Natural killer cell (primary cell): Measurements from ENCODE around the gene PXDN. TPM values are rescaled to one million over a fixed set of nuclear protein-coding genes. Genes with fewer than 3 reads are reported as not detected.

Source experiments
- ATAC-seq, 3 donors: fragments of 150-1000 bp in 2 of 3; fragments of 200-7000 bp in 1 of 3; cut with Tn5 transposase; 1 replicate in 1 of 3; 2 replicates in 2 of 3; pipeline ENCODE4 v1.10.0; 2021; ENCODE audit warnings: mild to moderate bottlenecking in 2 of 3, moderate library complexity in 2 of 3
- DNase-seq, 2 donors: peaks; one replicate each; pipeline versions ENCODE4 v3.0.0 to v3.0.0-alpha.2; 2013 to 2021; ENCODE audit warnings: mixed read lengths in 1 of 2
- H3K27ac ChIP-seq: one replicate; pipeline ENCODE4 v1.5.1; 2013; ENCODE audit warnings: mild to moderate bottlenecking, low read length
- H3K27me3 ChIP-seq: one replicate; pipeline ENCODE4 v1.6.1; 2013; ENCODE audit warnings: low read length; ENCODE audit not compliant: control insufficient read depth, insufficient read depth
- H3K36me3 ChIP-seq: one replicate; pipeline ENCODE4 v1.6.1; 2013; ENCODE audit warnings: low read length; ENCODE audit not compliant: control insufficient read depth, insufficient read depth
- H3K4me1 ChIP-seq: one replicate; pipeline ENCODE4 v1.6.1; 2013; ENCODE audit warnings: low read length; ENCODE audit not compliant: control insufficient read depth, insufficient read depth
- H3K4me3 ChIP-seq: one replicate; pipeline ENCODE4 v1.5.1; 2013; ENCODE audit warnings: low read length
- H3K9me3 ChIP-seq: one replicate; pipeline ENCODE4 v1.6.1; 2013; ENCODE audit warnings: low read length; ENCODE audit not compliant: control insufficient read depth, insufficient read depth
- H3K27ac Mint-ChIP-seq, 2 donors: one replicate each; pipeline ENCODE4 v1.8.0; 2022; ENCODE audit warnings: mild to moderate bottlenecking in 2 of 2, mixed read lengths in 2 of 2, moderate library complexity in 1 of 2
- H3K27me3 Mint-ChIP-seq, 2 donors: one replicate each; pipeline ENCODE4 v1.8.0; 2022; ENCODE audit warnings: low read depth in 2 of 2, mixed read lengths in 2 of 2
- H3K36me3 Mint-ChIP-seq: one replicate; pipeline ENCODE4 v1.8.0; 2022; ENCODE audit warnings: mixed read lengths
- H3K4me1 Mint-ChIP-seq, 2 donors: one replicate each; pipeline ENCODE4 v1.8.0; 2022; ENCODE audit warnings: mixed read lengths in 2 of 2
- H3K4me3 Mint-ChIP-seq: one replicate; pipeline ENCODE4 v1.8.0; 2022; ENCODE audit warnings: mild to moderate bottlenecking, moderate library complexity, mixed read lengths
- H3K9me3 Mint-ChIP-seq, 2 donors: one replicate each; pipeline ENCODE4 v1.8.0; 2022; ENCODE audit warnings: mixed read lengths in 2 of 2
- WGBS: methylation state at CpG from one replicate; pipeline ENCODE4 v1.1.7; 2013; ENCODE audit warnings: missing lambda C conversion rate; ENCODE audit not compliant: insufficient coverage; 5-methylcytosine and 5-hydroxymethylcytosine counted together
- intact Hi-C: fragments of 100-400 bp; cut with micrococcal nuclease; formaldehyde crosslinking; loops from one replicate; pipeline ENCODE4 v1.14.2; 2022
- total RNA-seq, 4 donors: library from RNA; stranded (reverse); fragments of 120-200 nt in 1 of 4; gene quantifications; one replicate each; pipeline versions ENCODE4 v1.2.3 to v1.2.4, GENCODE V29; 2013 to 2022
- TF ChIP-seq, protein P1 (sequence below): fragments of 200-600 bp; IDR thresholded peaks from one replicate; pipeline ENCODE4 v1.8.0; 2022; ENCODE audit warnings: antibody characterized with exemption

The PXDN gene
- total RNA-seq, 3 donors from 2014 or later (not counting 1 experiment from before 2014, with no cell fraction given): 2.1 to 3.7 (median 2.5) TPM

DNA sequence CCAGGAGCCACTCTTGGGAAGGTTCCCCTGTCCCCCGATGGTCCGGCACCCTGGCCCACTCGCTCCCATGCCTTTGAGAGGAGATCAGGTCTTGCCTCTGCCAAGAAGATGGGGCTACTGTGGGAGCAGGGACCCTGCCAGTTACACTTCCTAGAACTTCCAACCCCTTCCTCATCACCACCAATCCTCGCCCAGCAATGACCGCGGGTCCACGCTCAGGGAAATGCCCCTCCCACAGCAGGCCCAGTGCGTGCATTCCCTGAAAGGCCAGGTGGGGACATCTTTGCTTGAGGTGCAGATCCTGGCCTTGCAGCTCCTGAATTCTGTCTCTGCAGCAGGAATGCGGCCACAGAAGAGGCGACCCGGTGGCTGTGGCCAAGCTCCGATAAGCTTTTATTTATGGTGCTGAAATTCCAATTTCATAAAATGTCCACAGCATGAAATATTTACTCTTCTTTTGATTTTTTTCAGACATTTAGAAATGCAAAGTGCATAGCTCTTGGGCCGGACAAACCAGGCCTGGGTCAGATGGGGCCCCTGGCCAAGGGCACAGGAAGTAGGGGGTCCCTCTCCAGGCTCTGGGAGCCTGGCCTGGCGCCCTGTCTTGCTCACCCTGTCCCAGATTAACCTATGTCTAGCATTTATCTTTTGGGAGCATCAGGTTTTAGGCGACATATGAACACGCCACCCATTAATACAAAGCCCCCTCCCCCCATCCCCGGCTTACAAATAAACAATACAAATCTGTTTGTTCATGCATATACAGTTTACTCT lies 29.8 kb downstream of the PXDN start:
- Mint-ChIP-seq H3K27me3 (no peaks in the 10 kb centered on the region), H3K36me3 (no peaks in the 10 kb centered on the region), H3K9me3 (peaks cover 2 to 6% of the 10 kb centered on the region in 2 donors), H3K4me3 (no peak overlapping the region), H3K4me1 (no peaks in the 10 kb centered on the region), H3K27ac (no peak overlapping the region)
- intact Hi-C loops: no loop called here
- Histone ChIP-seq H3K9me3 (no peaks in the 10 kb centered on the region), H3K27me3 (no peaks in the 10 kb centered on the region), H3K36me3 (no peaks in the 10 kb centered on the region), H3K4me1 (no peaks in the 10 kb centered on the region), H3K4me3 (no peak overlapping the region), H3K27ac (no peak overlapping the region)
- DNase-seq (no peak), ATAC-seq (no peak)
- WGBS: 94% methylated on average over 17 of the region's 17 CpGs
- TF ChIP-seq, protein P1, sequence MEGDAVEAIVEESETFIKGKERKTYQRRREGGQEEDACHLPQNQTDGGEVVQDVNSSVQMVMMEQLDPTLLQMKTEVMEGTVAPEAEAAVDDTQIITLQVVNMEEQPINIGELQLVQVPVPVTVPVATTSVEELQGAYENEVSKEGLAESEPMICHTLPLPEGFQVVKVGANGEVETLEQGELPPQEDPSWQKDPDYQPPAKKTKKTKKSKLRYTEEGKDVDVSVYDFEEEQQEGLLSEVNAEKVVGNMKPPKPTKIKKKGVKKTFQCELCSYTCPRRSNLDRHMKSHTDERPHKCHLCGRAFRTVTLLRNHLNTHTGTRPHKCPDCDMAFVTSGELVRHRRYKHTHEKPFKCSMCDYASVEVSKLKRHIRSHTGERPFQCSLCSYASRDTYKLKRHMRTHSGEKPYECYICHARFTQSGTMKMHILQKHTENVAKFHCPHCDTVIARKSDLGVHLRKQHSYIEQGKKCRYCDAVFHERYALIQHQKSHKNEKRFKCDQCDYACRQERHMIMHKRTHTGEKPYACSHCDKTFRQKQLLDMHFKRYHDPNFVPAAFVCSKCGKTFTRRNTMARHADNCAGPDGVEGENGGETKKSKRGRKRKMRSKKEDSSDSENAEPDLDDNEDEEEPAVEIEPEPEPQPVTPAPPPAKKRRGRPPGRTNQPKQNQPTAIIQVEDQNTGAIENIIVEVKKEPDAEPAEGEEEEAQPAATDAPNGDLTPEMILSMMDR: no peak

DNA sequence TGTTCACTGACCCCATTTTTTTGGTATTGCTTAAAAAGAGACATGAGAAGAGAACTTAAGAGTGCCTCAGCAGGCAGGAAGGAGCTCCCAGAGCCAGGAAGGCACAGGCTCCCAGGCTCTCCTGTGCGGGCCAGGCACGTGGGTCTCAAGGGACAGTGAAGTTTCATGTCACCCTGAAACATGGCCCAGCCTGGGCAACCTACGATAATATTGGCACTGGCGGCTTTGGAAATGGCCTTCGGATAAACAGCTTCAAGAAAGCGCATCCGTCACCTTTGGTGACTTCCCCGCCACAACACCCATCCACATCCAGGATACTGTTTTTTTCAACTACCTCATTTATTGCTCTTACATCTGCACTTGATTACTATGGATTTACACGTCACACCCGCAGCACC lies 30.5 kb downstream of the PXDN start:
- Mint-ChIP-seq H3K9me3 (peaks cover 2 to 6% of the 10 kb centered on the region in 2 donors), H3K27ac (no peak overlapping the region), H3K27me3 (no peaks in the 10 kb centered on the region), H3K36me3 (no peaks in the 10 kb centered on the region), H3K4me1 (no peaks in the 10 kb centered on the region), H3K4me3 (no peak overlapping the region)
- no peaks in the 10 kb centered on the region for H3K36me3 ChIP-seq
- no peak overlapping the region for H3K4me3 ChIP-seq
- H3K27ac ChIP-seq: no peak overlapping the region
- intact Hi-C loops: no loop called here
- H3K27me3 ChIP-seq: no peaks in the 10 kb centered on the region
- H3K9me3 ChIP-seq: no peaks in the 10 kb centered on the region
- ATAC-seq: no peak
- WGBS: 95% methylated on average over 10 of the region's 10 CpGs
- TF ChIP-seq, protein P1: no peak
- no peaks in the 10 kb centered on the region for H3K4me1 ChIP-seq
- DNase-seq: no peak

DNA sequence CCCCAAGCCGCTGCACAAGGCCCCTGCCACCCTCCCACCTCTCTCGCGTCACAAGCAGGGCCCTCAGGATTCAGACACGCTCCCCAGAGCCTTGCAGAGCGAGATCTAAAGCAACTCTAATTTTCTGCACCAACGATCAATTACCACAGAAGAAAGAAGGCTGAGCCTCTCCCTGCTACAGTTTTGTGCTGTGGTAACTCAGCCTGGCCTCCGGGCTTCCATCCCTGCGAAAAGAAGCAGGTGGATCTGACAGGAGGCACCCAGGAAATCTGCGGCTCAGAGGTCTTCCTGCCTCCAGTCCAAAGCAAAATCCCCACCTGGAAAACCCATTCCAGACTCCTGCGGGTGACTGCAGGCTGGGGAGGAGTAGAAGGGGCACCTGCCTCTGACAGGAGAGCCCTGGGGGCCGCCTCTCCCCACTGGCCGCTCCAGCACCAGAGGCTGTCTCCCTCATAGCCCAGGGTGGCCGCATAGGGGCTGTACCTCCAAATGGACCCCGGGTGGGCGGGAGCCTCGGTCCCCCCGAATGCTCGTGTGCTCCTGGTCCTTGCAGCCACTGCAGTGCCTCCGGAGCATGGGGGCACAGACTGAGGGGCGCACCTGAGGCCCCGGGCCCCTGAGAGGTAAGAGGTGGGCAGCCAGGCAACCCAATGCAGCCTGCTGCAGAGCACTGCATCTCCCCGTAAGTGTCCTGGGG lies 31.0 kb downstream of the PXDN start:
- TF ChIP-seq, protein P1: no peak
- H3K27ac Mint-ChIP-seq: no peak overlapping the region
- ATAC-seq (no peak), DNase-seq (no peak)
- intact Hi-C loops: no loop called here
- peaks cover 2 to 5% of the 10 kb centered on the region in 2 donors for H3K9me3 Mint-ChIP-seq
- no peaks in the 10 kb centered on the region for H3K27me3 Mint-ChIP-seq
- no peaks in the 10 kb centered on the region for H3K4me1 Mint-ChIP-seq
- Histone ChIP-seq H3K4me1 (no peaks in the 10 kb centered on the region), H3K27ac (no peak overlapping the region), H3K9me3 (no peaks in the 10 kb centered on the region), H3K4me3 (no peak overlapping the region), H3K27me3 (no peaks in the 10 kb centered on the region), H3K36me3 (no peaks in the 10 kb centered on the region)
- no peaks in the 10 kb centered on the region for H3K36me3 Mint-ChIP-seq
- 81% methylated on average over 21 of the region's 22 CpGs for WGBS
- H3K4me3 Mint-ChIP-seq: no peak overlapping the region
